GM23248 (cell line): ENCODE measurements around the gene THAP8. TPM values are rescaled to one million over a fixed set of nuclear protein-coding genes. Genes with fewer than 3 reads are reported as not detected.

ENCODE experiments used
- DNase-seq: peaks from one replicate; pipeline ENCODE4 v3.0.0-alpha.2; 2015
- H2AFZ ChIP-seq: fragments of 200-600 bp; sonication (generic); 2 replicates; pipeline ENCODE4 v1.6.1; 2016; ENCODE audit warnings: antibody characterized with exemption
- H3F3A ChIP-seq: fragments of 200-600 bp; sonication (generic); 2 replicates; pipeline ENCODE4 v1.6.1; 2016; ENCODE audit warnings: mild to moderate bottlenecking, antibody characterized with exemption, mixed run types; ENCODE audit not compliant: insufficient read depth
- H3K27ac ChIP-seq: fragments of 200-600 bp; sonication (generic); 2 replicates; pipeline ENCODE4 v1.5.1; 2016; ENCODE audit warnings: mild to moderate bottlenecking
- H3K27me3 ChIP-seq: fragments of 200-600 bp; sonication (generic); replicated peaks from 2 replicates; pipeline ENCODE4 v1.6.1; 2016; ENCODE audit warnings: mild to moderate bottlenecking; ENCODE audit not compliant: insufficient read depth
- H3K36me3 ChIP-seq: fragments of 200-600 bp; sonication (generic); 2 replicates; pipeline ENCODE4 v1.6.1; 2016; ENCODE audit warnings: low read depth, mild to moderate bottlenecking
- H3K4me1 ChIP-seq: fragments of 200-600 bp; sonication (generic); 2 replicates; pipeline ENCODE4 v1.6.1; 2016; ENCODE audit warnings: mild to moderate bottlenecking; ENCODE audit not compliant: insufficient read depth
- H3K4me2 ChIP-seq: fragments of 200-600 bp; sonication (generic); one replicate; pipeline ENCODE4 v1.6.1; 2016; ENCODE audit warnings: mild to moderate bottlenecking; ENCODE audit not compliant: unreplicated experiment
- H3K4me3 ChIP-seq: fragments of 200-600 bp; sonication (generic); 2 replicates; pipeline ENCODE4 v1.5.1; 2016; ENCODE audit warnings: mild to moderate bottlenecking
- H3K79me2 ChIP-seq: fragments of 200-600 bp; sonication (generic); 2 replicates; pipeline ENCODE4 v1.6.1; 2016; ENCODE audit warnings: mild to moderate bottlenecking; ENCODE audit not compliant: insufficient read depth
- H3K9ac ChIP-seq: fragments of 200-600 bp; sonication (generic); 2 replicates; pipeline ENCODE4 v1.6.1; 2016; ENCODE audit warnings: mild to moderate bottlenecking
- H3K9me2 ChIP-seq: fragments of 200-600 bp; sonication (generic); 2 replicates; pipeline ENCODE4 v1.6.1; 2016; ENCODE audit warnings: mixed run types, mild to moderate bottlenecking, moderate library complexity; ENCODE audit not compliant: insufficient read depth
- H3K9me3 ChIP-seq: fragments of 200-600 bp; sonication (generic); one replicate; pipeline ENCODE4 v1.6.1; 2017; ENCODE audit warnings: low read depth
- H4K20me1 ChIP-seq: fragments of 200-600 bp; sonication (generic); 2 replicates; pipeline ENCODE4 v1.6.0; 2016; ENCODE audit not compliant: insufficient read depth
- EZH2 ChIP-seq: fragments of 200-600 bp; sonication (generic); IDR thresholded peaks from 2 replicates; pipeline ENCODE4 v1.6.1; 2018; ENCODE audit warnings: antibody characterized with exemption, mild to moderate bottlenecking; ENCODE audit not compliant: insufficient read depth, poor library complexity, severe bottlenecking
- EZH2phosphoT487 ChIP-seq: fragments of 200-600 bp; sonication (generic); IDR thresholded peaks from 2 replicates; pipeline ENCODE4 v1.6.1; 2018; ENCODE audit warnings: antibody characterized with exemption, moderate library complexity, mild to moderate bottlenecking, low read depth; ENCODE audit not compliant: insufficient read depth
- WGBS, 2 experiments: methylation state at CpG; one replicate each; pipeline ENCODE4 v1.1.6; 2015 to 2017; ENCODE audit warnings: low lambda C conversion rate in 2 of 2, low coverage in 1 of 2; ENCODE audit errors: missing lambda C conversion rate in 2 of 2; 5-methylcytosine and 5-hydroxymethylcytosine counted together
- in situ Hi-C: fragments of 300-500 bp; cut with MboI; formaldehyde crosslinking; loops from 2 replicates; pipeline ENCODE4 v1.15.0; 2020
- polyA plus RNA-seq: library from polyadenylated mRNA; unstranded; fragments of >200 nt; fragmentation: Nextera tagmentation; extraction: Ambion mirVana; gene quantifications from 2 replicates; pipeline ENCODE4 v1.2.1, GENCODE V29; 2016
- total RNA-seq: library from RNA; depleted of rRNA; stranded (reverse); fragments of >200 nt; shearing (Covaris generic); gene quantifications from 2 replicates; pipeline ENCODE4 v1.2.3, GENCODE V29; 2014; rRNA removed

Gene THAP8
- total and polyA plus RNA-seq, 2 experiments from 2014 or later = 3.8 to 12.8 TPM

- TF ChIP-seq EZH2phosphoT487 (no peak), EZH2 (peak; percentile 13)
- Histone ChIP-seq H3K4me1 (no peaks in the 10 kb centered on the region), H3K4me3 (peak overlapping the region; percentile 64), H3K27ac (no peak overlapping the region), H3K9me2 (no peaks in the 10 kb centered on the region), H4K20me1 (no peaks in the 10 kb centered on the region), H3K9me3 (no peaks in the 10 kb centered on the region), H2AFZ (peak overlapping the region; percentile 66; the same call in 1 of the 2 replicates), H3K4me2 (peak overlapping the region; percentile 57), H3K36me3 (no peaks in the 10 kb centered on the region), H3F3A (no peaks in the 10 kb centered on the region), H3K27me3 (peaks cover 16% of the 10 kb centered on the region), H3K9ac (peak overlapping the region; percentile 21; the same call in 1 of the 2 replicates), H3K79me2 (no peaks in the 10 kb centered on the region)
- in situ Hi-C loops = no loop called here
- WGBS, 2 experiments = 10 to 17% methylated on average over 28 to 54 of the region's 54 CpGs
- DNase-seq = peak; percentile 48
These were observed 67.2 kb downstream of the THAP8 start for GRCh38 chr19:35986664-35987570.

- H3K9me2 ChIP-seq = no peaks in the 10 kb centered on the region
- H3K4me3 ChIP-seq = no peak overlapping the region
- TF ChIP-seq EZH2phosphoT487 = no peak
- TF ChIP-seq EZH2 = no peak
- no peaks in the 10 kb centered on the region for H4K20me1 ChIP-seq
- no peak overlapping the region for H2AFZ ChIP-seq
- no peaks in the 10 kb centered on the region for H3K79me2 ChIP-seq
- H3K4me2 ChIP-seq = no peak overlapping the region
- H3K9ac ChIP-seq = no peak overlapping the region
- 65 to 66% methylated on average over 5 of the region's 5 CpGs for WGBS, 2 experiments
- H3K36me3 ChIP-seq = no peaks in the 10 kb centered on the region
- H3K27ac ChIP-seq = no peak overlapping the region
- no peaks in the 10 kb centered on the region for H3K9me3 ChIP-seq
- in situ Hi-C loops = no loop called here
- no peaks in the 10 kb centered on the region for H3F3A ChIP-seq
- H3K27me3 ChIP-seq = peaks cover 16% of the 10 kb centered on the region
- H3K4me1 ChIP-seq = no peaks in the 10 kb centered on the region
- DNase-seq = no peak
These were observed 68.0 kb downstream of the THAP8 start for GRCh38 chr19:35986111-35986510.

Other genes with a start within 250 kb of the THAP8 start
- gene PRODH2, start 241.4 kb downstream of the THAP8 start, total RNA-seq = not detected in 2 replicates
- gene PRODH2, start 241.4 kb downstream of the THAP8 start, polyA plus RNA-seq = not detected in 2 replicates
- not detected in 2 replicates for gene NPHS1, start 201.8 kb downstream of the THAP8 start, total RNA-seq
- gene NPHS1, start 201.8 kb downstream of the THAP8 start, polyA plus RNA-seq = not detected in 2 replicates
- gene KIRREL2, start 197.4 kb downstream of the THAP8 start, total RNA-seq = not detected in 2 replicates
- not detected in 2 replicates for gene KIRREL2, start 197.4 kb downstream of the THAP8 start, polyA plus RNA-seq
- gene APLP1, start 185.7 kb downstream of the THAP8 start, total RNA-seq = 10.6 and 20.4 TPM in 2 replicates
- 16.7 and 16.8 TPM in 2 replicates for gene APLP1, start 185.7 kb downstream of the THAP8 start, polyA plus RNA-seq
- gene NFKBID, start 153.7 kb downstream of the THAP8 start, total RNA-seq = 5.0 and 7.6 TPM in 2 replicates
- gene NFKBID, start 153.7 kb downstream of the THAP8 start, polyA plus RNA-seq = 3.9 and 7.1 TPM in 2 replicates
- gene HCST, start 151.8 kb downstream of the THAP8 start, total RNA-seq = not detected in 2 replicates
- gene HCST, start 151.8 kb downstream of the THAP8 start, polyA plus RNA-seq = 9.1 and 11.3 TPM in 2 replicates
- gene TYROBP, start 146.0 kb downstream of the THAP8 start, total RNA-seq = not detected in 2 replicates
- gene TYROBP, start 146.0 kb downstream of the THAP8 start, polyA plus RNA-seq = not detected in 2 replicates
- gene LRFN3, start 117.9 kb downstream of the THAP8 start, total RNA-seq = 5.3 and 9.4 TPM in 2 replicates
- 7.1 and 7.5 TPM in 2 replicates for gene LRFN3, start 117.9 kb downstream of the THAP8 start, polyA plus RNA-seq
- 38.3 and 49.7 TPM in 2 replicates for gene SDHAF1, start 59.1 kb downstream of the THAP8 start, total RNA-seq
- 17.2 and 20.3 TPM in 2 replicates for gene SDHAF1, start 59.1 kb downstream of the THAP8 start, polyA plus RNA-seq
- gene SYNE4, start 45.5 kb downstream of the THAP8 start, total RNA-seq = not detected in 2 replicates
- gene SYNE4, start 45.5 kb downstream of the THAP8 start, polyA plus RNA-seq = 0.11 and 0.31 TPM in 2 replicates
- 32.1 and 34.1 TPM in 2 replicates for gene ALKBH6, start 40.1 kb downstream of the THAP8 start, total RNA-seq
- 25.6 and 29.2 TPM in 2 replicates for gene ALKBH6, start 40.1 kb downstream of the THAP8 start, polyA plus RNA-seq
- gene CLIP3, start 21.4 kb downstream of the THAP8 start, total RNA-seq = 10.9 and 14.9 TPM in 2 replicates
- gene CLIP3, start 21.4 kb downstream of the THAP8 start, polyA plus RNA-seq = 48.2 and 49.0 TPM in 2 replicates
- gene WDR62, start 612 bp upstream of the THAP8 start, total RNA-seq = 2.8 and 3.4 TPM in 2 replicates
- 2.6 and 2.7 TPM in 2 replicates for gene WDR62, start 612 bp upstream of the THAP8 start, polyA plus RNA-seq
- not detected in 2 replicates for gene OVOL3, start 56.9 kb upstream of the THAP8 start, total RNA-seq
- gene OVOL3, start 56.9 kb upstream of the THAP8 start, polyA plus RNA-seq = not detected in 2 replicates
- gene POLR2I, start 60.6 kb upstream of the THAP8 start, total RNA-seq = 44.1 and 44.4 TPM in 2 replicates
- gene POLR2I, start 60.6 kb upstream of the THAP8 start, polyA plus RNA-seq = 130 and 143 TPM in 2 replicates
- gene TBCB, start 61.2 kb upstream of the THAP8 start, total RNA-seq = 221 and 304 TPM in 2 replicates
- 279 and 292 TPM in 2 replicates for gene TBCB, start 61.2 kb upstream of the THAP8 start, polyA plus RNA-seq
- gene CAPNS1, start 85.8 kb upstream of the THAP8 start, total RNA-seq = 540 and 588 TPM in 2 replicates
- gene CAPNS1, start 85.8 kb upstream of the THAP8 start, polyA plus RNA-seq = 344 and 353 TPM in 2 replicates
- gene COX7A1, start 98.2 kb upstream of the THAP8 start, total RNA-seq = 8.4 and 9.2 TPM in 2 replicates
- 93.2 and 95.6 TPM in 2 replicates for gene COX7A1, start 98.2 kb upstream of the THAP8 start, polyA plus RNA-seq
- gene ZNF565, start 160.4 kb upstream of the THAP8 start, total RNA-seq = 1.6 and 2.1 TPM in 2 replicates
- gene ZNF565, start 160.4 kb upstream of the THAP8 start, polyA plus RNA-seq = 2.6 and 3.4 TPM in 2 replicates
- 63.2 and 64.6 TPM in 2 replicates for gene ZNF146, start 160.8 kb upstream of the THAP8 start, total RNA-seq
- gene ZNF146, start 160.8 kb upstream of the THAP8 start, polyA plus RNA-seq = 55.7 and 60.0 TPM in 2 replicates